HL-60/S4 treated with phorbol 12-myristate 13-acetate at 8.2 ng/mL for 4 days and 3 days (cell line): ENCODE data around the gene WWC1.
"Not testable (repeated sequence)": the region's sequence is repeated elsewhere in the genome, so short reads cannot be mapped to it uniquely, and the experiment has no call there.

Experiments used
- in situ Hi-C: fragments of 300-500 bp; cut with MboI; formaldehyde crosslinking; loops from 2 replicates; pipeline ENCODE4 v1.15.0; 2022; ENCODE audit warnings: low sequenced_read_pairs

WWC1 gene

DNA sequence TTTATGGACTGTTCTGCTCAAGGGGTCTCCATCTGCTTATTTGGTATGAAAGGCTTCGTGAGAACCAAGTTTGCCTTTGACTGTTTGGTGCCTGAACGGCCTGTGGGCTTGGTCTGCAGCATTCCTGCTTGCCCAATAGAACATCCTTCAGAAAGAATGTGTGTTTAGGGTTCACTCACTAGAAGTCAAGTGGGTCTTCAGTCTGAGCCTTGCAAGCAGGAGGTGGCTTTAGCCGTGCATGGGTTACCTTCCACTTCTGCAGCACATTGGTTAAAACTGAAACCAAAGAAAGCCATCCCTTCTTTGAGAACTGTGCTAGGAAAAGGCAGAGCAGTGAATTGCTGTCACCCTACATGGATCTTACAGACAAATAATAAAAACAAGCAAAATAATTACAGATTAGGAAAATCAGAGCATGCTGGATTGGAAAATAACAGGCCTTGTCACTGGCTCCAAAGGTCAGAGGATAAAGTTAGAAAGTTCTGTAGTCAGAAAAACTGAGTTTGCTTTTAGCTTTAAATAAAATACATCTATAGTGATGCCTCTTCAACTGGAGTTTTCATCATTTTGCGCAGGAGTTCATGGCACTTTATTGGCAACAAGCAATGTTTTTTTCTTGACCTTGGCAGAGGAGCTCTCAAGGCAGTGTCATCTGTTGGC, 16.6 kb downstream of the WWC1 start:
- in situ Hi-C loops: no loop called here

- in situ Hi-C loops: no loop called here
Measured at GRCh38 chr5:168308976-168309598, 17.6 kb downstream of the WWC1 start.

DNA sequence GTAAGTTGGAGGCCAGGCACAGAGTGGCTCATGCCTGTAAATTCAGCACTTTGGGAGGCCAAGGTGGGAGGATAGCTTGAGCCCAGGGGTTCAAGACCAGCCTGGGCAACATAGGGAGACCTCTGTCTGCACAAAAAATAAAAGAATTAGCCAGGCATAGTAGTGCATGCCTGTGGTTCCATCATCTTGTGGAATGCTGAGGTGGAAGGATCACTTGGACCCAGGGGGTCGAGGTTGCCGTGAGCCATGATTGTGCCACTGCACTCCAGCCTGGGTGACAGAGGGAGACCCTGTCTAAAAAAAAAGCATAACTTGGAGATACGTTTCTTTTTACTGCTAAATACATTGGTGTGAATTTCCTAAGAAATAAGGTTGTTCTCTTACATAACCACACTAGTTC, 19.1 kb downstream of the WWC1 start:
- in situ Hi-C loops: not testable (repeated sequence)

DNA sequence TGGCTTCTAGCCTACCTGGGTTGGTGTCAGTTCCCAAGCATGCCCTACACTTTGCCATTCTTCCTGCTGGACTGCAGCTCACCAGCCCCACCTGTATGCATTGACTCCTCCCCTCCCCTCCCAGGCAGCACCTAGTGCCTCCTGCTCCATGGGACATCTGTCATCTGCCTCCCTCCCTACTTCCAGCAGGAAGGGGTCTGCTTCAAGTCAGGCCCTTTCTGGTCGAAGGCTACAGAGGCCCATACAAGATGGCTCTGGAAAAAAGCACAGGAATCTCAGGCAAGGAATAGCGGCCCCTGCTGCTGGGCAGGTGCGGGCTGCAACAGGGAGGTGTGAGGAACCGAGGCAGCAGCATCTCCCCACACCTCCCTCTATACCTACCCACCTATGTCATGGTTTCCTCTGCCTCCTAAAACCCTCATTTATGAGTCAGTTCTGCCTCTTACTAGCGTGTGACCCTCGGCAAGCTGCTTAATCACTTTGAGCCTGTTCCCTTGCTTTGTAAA, 19.7 kb downstream of the WWC1 start:
- in situ Hi-C loops: no loop called here

- in situ Hi-C loops: no loop called here
Measured at GRCh38 chr5:168312606-168313295, 21.3 kb downstream of the WWC1 start.

DNA sequence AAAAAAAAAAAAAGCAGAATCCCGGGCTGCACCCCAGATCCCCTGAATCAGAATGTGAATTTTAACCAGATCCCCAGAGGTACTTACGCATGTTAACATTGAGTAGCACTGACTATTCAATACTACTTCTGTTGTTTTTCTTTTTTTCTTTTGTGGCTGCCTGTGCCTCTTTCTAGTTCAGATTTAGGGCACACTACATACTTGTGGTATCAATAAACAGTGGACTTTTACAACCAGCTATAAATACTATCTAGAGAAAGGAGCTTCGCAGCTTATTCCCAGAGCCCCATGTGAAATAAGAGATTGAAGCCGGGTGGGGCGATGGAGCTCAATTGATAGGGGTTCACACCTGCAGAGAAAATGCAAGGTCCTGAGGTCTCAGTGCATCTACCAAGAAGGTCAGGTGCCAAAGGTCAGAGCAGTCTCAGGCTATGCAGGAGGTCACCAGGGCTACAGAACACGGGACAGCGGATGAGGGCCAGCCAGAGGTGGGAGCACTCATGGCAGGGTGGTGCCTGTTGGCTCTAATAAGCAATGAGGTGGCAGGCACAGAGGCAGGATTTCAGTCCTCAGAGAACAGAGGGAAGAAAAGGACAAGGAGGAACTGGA, 22.3 kb downstream of the WWC1 start:
- in situ Hi-C loops: no loop called here

GRCh38 chr5:168314735-168315411, 23.4 kb downstream of the WWC1 start:
- in situ Hi-C loops: no loop called here

- in situ Hi-C loops: no loop called here
Measured at GRCh38 chr5:168315416-168316138, 24.1 kb downstream of the WWC1 start.

GRCh38 chr5:168316139-168316578, 24.7 kb downstream of the WWC1 start:
- in situ Hi-C loops: no loop called here

- in situ Hi-C loops: no loop called here
Measured at GRCh38 chr5:168317096-168317520, 25.7 kb downstream of the WWC1 start.

DNA sequence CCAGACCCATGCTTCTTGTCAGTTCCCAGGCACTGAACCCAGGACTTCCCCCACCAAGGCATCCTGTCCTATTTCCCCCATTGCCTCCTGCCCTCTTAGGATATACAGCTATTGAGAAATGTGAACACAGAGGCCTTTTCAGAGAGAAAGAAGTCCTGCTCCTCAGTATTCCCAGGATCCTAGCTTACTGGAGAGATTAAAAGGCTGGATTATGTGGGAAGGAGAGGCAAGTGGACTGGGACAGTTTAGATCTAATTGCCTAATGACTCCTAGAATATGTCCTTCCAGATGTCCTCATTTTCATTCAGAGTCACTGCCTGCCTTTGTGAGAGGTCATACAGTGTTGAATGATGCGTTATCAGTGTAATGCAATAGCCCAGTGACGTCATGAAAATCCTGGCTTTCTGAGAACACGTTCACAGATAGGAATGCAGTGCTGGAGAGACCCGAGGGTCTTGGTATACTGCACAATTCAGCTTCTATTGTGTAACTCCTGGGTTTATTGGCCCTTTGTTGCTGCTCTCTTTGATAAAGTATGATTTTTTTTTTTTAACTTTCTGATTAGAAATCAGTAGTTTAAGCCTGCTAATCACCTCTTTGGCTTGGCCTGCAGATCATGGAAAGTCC, 26.2 kb downstream of the WWC1 start:
- in situ Hi-C loops: no loop called here

GRCh38 chr5:168318240-168318639, 26.8 kb downstream of the WWC1 start:
- in situ Hi-C loops: no loop called here

DNA sequence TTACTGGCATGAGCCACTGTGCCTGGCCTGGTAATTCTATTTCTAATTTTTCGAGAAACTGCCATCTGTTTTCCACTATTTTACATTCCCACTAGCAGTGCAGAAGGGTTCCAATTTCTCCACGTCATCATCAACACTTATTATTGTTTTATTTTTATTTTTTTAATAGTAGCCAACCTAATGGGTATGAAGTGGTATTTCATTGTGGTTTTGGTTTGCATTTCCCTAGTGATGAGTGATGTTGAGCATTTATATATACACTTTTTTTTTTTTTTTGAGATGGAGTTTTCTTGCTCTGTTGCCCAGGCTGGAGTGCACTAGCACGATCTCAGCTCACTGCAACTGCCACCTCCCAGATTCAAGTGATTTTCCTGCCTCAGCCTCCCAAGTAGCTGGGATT, 28.3 kb downstream of the WWC1 start:
- in situ Hi-C loops: no loop called here

DNA sequence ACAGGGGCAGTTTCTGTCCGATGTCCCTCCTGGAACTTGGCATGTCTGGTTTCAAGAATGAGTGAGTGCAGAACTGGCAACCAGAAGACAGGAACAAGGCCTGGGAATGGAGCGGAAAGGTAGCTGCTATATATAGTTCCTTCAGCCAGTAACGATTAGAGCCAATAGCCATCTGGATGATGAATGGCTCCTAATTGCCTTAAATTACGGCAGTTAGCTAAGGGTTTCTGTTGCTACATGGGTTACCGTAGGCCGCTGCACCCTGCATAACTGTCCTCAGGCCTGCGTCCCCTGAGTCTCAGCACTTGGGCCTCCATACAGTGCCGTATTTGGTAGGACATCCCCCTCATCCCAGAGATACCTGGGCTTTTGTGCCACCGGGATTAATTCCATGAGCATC, 29.4 kb downstream of the WWC1 start:
- in situ Hi-C loops: no loop called here

- in situ Hi-C loops: no loop called here
Measured at GRCh38 chr5:168324859-168325630, 33.6 kb downstream of the WWC1 start.

- in situ Hi-C loops: no loop called here
Measured at GRCh38 chr5:168327019-168327421, 35.6 kb downstream of the WWC1 start.

- in situ Hi-C loops: no loop called here
Measured at GRCh38 chr5:168327451-168327850, 36.0 kb downstream of the WWC1 start.

DNA sequence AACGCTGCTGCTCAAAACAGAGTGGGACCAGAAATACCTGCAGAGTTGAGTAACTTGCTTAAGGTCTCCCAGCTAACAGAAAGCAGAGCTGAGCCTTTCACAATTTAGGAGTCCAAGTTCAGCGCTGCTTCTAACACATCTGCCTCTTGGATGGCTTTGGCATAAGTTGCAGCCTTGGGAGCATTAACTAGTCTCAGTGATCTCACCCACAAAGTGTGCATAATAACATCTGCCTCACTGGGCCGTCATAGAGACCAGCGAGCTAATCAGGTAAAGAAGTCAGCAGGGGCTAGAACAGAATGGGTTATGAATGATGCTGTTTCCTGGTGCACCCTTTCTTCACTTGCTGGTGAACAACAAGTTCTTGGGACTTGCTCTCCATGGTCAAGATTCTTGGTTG, 36.5 kb downstream of the WWC1 start:
- in situ Hi-C loops: no loop called here

DNA sequence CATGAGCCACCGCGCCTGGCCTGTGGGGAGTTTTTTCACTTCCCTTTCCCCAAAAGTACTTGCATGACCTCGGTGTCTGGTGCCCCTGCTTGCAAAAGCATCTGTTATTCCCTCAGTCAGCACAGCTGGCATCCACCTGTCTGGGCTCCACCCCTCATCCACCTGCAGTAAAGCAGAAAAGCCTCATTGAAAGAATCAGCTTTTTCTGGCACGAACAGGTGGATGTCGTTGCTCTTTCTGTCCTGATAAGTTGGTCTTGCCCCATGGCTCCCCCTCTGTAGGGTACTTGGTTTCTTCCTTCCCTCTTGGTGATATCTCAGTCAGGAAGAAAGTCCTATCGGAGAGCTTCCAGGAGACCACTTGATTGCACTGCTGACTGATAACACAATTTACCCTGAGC, 37.4 kb downstream of the WWC1 start:
- in situ Hi-C loops: no loop called here
